SK-N-SH (cell line): ENCODE measurements around the gene AGAP2. TPM values are rescaled to one million over a fixed set of nuclear protein-coding genes. Genes with fewer than 3 reads are reported as not detected.
A peak's percentile ranks its signal among the peaks of the same experiment; 100 is the strongest.

Source experiments
- CTCF ChIA-PET: fragments of 300-600, 350-600 bp; formaldehyde crosslinking; extraction: SDS; loops from one replicate; lab custom pipeline; 2021; lab: Yijun Ruan, JAX
- POLR2A ChIA-PET: fragments of 350-600 bp; sonication (Branson Sonifier 250); formaldehyde crosslinking; extraction: SDS; loops from one replicate; lab custom pipeline; 2020; ENCODE audit warnings: antibody characterized with exemption, inconsistent platforms; lab: Yijun Ruan, JAX
- DNase-seq: peaks from one replicate; pipeline ENCODE4 v3.0.0; 2012
- H2AFZ ChIP-seq: fragments of 200-600 bp; sonication (generic); 2 replicates; pipeline ENCODE4 v1.8.1; 2016; ENCODE audit warnings: antibody characterized with exemption, mild to moderate bottlenecking, low read depth
- H3F3A ChIP-seq: fragments of 200-600 bp; sonication (generic); replicated peaks from 2 replicates; pipeline ENCODE3; 2016; ENCODE audit warnings: antibody characterized with exemption, mild to moderate bottlenecking; ENCODE audit not compliant: insufficient read depth
- H3K27ac ChIP-seq, 2 experiments: fragments of 200-500 bp in 1 of 2; fragments of 200-600 bp in 1 of 2; sonication (Bioruptor generic) in 1 of 2; sonication (generic), shearing (Covaris generic) in 1 of 2; 2 replicates each; pipeline versions ENCODE4 v1.5.1 to v1.6.1; 2014 to 2016; ENCODE audit warnings: low read depth in 2 of 2, inconsistent platforms in 1 of 2, low read length in 1 of 2, mild to moderate bottlenecking in 1 of 2, mixed read lengths in 1 of 2
- H3K27me3 ChIP-seq: fragments of 200-600 bp; sonication (generic), shearing (Covaris generic); 2 replicates; pipeline ENCODE4 v1.6.1; 2016; ENCODE audit warnings: mixed run types; ENCODE audit not compliant: insufficient read depth
- H3K36me3 ChIP-seq, 2 experiments: fragments of 200-500 bp in 1 of 2; fragments of 200-600 bp in 1 of 2; sonication (Bioruptor generic) in 1 of 2; sonication (generic) in 1 of 2; replicated peaks in 1 of 2; 2 replicates each; pipeline versions ENCODE3 to v1.5.1; 2014 to 2016; ENCODE audit warnings: low read length in 1 of 2, mild to moderate bottlenecking in 1 of 2; ENCODE audit not compliant: insufficient read depth in 2 of 2, control insufficient read depth in 1 of 2
- H3K4me1 ChIP-seq, 2 experiments: fragments of 200-500 bp in 1 of 2; fragments of 200-600 bp in 1 of 2; sonication (Bioruptor generic) in 1 of 2; sonication (generic), shearing (Covaris generic) in 1 of 2; 2 replicates each; pipeline versions ENCODE4 v1.5.1 to v1.6.1; 2014 to 2016; ENCODE audit warnings: low read depth in 1 of 2, low read length in 1 of 2, mixed run types in 1 of 2; ENCODE audit not compliant: insufficient read depth in 2 of 2, control insufficient read depth in 1 of 2
- H3K4me2 ChIP-seq: fragments of 200-600 bp; sonication (generic), shearing (Covaris generic); 2 replicates; pipeline ENCODE4 v1.6.1; 2017; ENCODE audit warnings: mixed run types
- H3K4me3 ChIP-seq, 2 experiments: fragments of 200-500 bp in 1 of 2; fragments of 200-600 bp in 1 of 2; sonication (Bioruptor generic) in 1 of 2; sonication (generic), shearing (Covaris generic) in 1 of 2; 2 replicates each; pipeline versions ENCODE4 v1.5.1 to v1.8.1; 2014 to 2016; ENCODE audit warnings: low read depth in 2 of 2, inconsistent platforms in 1 of 2, low read length in 1 of 2, mild to moderate bottlenecking in 1 of 2, mixed read lengths in 1 of 2, moderate library complexity in 1 of 2
- H3K79me2 ChIP-seq: fragments of 200-600 bp; sonication (generic); 2 replicates; pipeline ENCODE4 v1.8.1; 2017; ENCODE audit warnings: mild to moderate bottlenecking; ENCODE audit not compliant: insufficient read depth
- H3K9ac ChIP-seq: fragments of 200-600 bp; sonication (generic); 2 replicates; pipeline ENCODE4 v1.6.1; 2017; ENCODE audit warnings: mixed run types
- H3K9me2 ChIP-seq: fragments of 200-600 bp; sonication (generic); 2 replicates; pipeline ENCODE4 v1.6.1; 2017; ENCODE audit warnings: mixed run types
- H3K9me3 ChIP-seq: fragments of 200-600 bp; sonication (generic); 2 replicates; pipeline ENCODE4 v1.6.1; 2017; ENCODE audit warnings: mixed run types, mild to moderate bottlenecking, moderate library complexity
- H4K20me1 ChIP-seq: fragments of 200-600 bp; sonication (generic); 2 replicates; pipeline ENCODE4 v1.6.1; 2017; ENCODE audit warnings: mild to moderate bottlenecking, mixed run types; ENCODE audit not compliant: insufficient read depth
- CHD2 ChIP-seq: fragments of 150-350 bp; IDR thresholded peaks from 2 replicates; pipeline ENCODE4 v1.6.1; 2018; ENCODE audit warnings: low read length; ENCODE audit not compliant: partially characterized antibody
- CTCF ChIP-seq: fragments of 200-600 bp; sonication (generic); IDR thresholded peaks from 2 replicates; pipeline ENCODE4 v1.6.1; 2017; ENCODE audit warnings: antibody characterized with exemption, mild to moderate bottlenecking, moderate library complexity
- FOSL2 ChIP-seq: IDR thresholded peaks from 2 replicates; pipeline ENCODE4 v1.4.0; 2012; ENCODE audit warnings: low read depth, mild to moderate bottlenecking, moderate library complexity, borderline replicate concordance
- FOXJ3 ChIP-seq: sonication (generic); formaldehyde crosslinking; IDR thresholded peaks from 2 replicates; pipeline ENCODE4 v1.5.1; 2020; ENCODE audit warnings: mild to moderate bottlenecking, missing genetic modification reagents
- GABPA ChIP-seq: IDR thresholded peaks from 2 replicates; pipeline ENCODE4 v1.4.0; 2012; ENCODE audit warnings: low read depth, mild to moderate bottlenecking
- GATA2 ChIP-seq: sonication (generic); formaldehyde crosslinking; IDR thresholded peaks from 2 replicates; pipeline ENCODE4 v1.5.0; 2020; ENCODE audit warnings: mild to moderate bottlenecking, missing genetic modification reagents
- IRF3 ChIP-seq: fragments of 150-350 bp; IDR thresholded peaks from 2 replicates; pipeline ENCODE4 v1.6.1; 2016; ENCODE audit warnings: mild to moderate bottlenecking, low read depth, low read length
- JUND ChIP-seq: IDR thresholded peaks from 2 replicates; pipeline ENCODE4 v1.4.0; 2012
- MAX ChIP-seq: IDR thresholded peaks from 2 replicates; pipeline ENCODE4 v1.4.0; 2012; ENCODE audit warnings: low read depth
- MEF2A ChIP-seq: IDR thresholded peaks from 2 replicates; pipeline ENCODE4 v1.4.0; 2012; ENCODE audit warnings: low read depth, borderline replicate concordance
- MXI1 ChIP-seq: IDR thresholded peaks from 2 replicates; pipeline ENCODE4 v1.6.1; 2012; ENCODE audit warnings: mild to moderate bottlenecking, low read depth, low read length, improper control_type of control experiment
- NFIC ChIP-seq: IDR thresholded peaks from 2 replicates; pipeline ENCODE4 v1.4.0; 2012; ENCODE audit warnings: borderline replicate concordance
- NRF1 ChIP-seq: IDR thresholded peaks from 2 replicates; pipeline ENCODE4 v1.6.1; 2012; ENCODE audit warnings: low read depth, mild to moderate bottlenecking, low read length
- RAD21 ChIP-seq: IDR thresholded peaks from 2 replicates; pipeline ENCODE4 v1.6.1; 2012; ENCODE audit warnings: mild to moderate bottlenecking, low read length
- RFX5 ChIP-seq: IDR thresholded peaks from 2 replicates; pipeline ENCODE4 v1.6.1; 2012; ENCODE audit warnings: mild to moderate bottlenecking, improper control_type of control experiment, low read length
- SIN3A ChIP-seq: IDR thresholded peaks from 2 replicates; pipeline ENCODE4 v1.6.1; 2012; ENCODE audit warnings: low read depth, mild to moderate bottlenecking, low read length, moderate library complexity, borderline replicate concordance
- SMC3 ChIP-seq: IDR thresholded peaks from 2 replicates; pipeline ENCODE4 v1.6.1; 2012; ENCODE audit warnings: low read depth, low read length, improper control_type of control experiment
- TCF12 ChIP-seq: IDR thresholded peaks from 2 replicates; pipeline ENCODE4 v1.4.0; 2012
- TEAD4 ChIP-seq: IDR thresholded peaks from 2 replicates; pipeline ENCODE4 v1.4.0; 2012; ENCODE audit warnings: mild to moderate bottlenecking, borderline replicate concordance; ENCODE audit not compliant: insufficient read depth
- USF2 ChIP-seq: fragments of 150-350 bp; IDR thresholded peaks from 2 replicates; pipeline ENCODE4 v1.6.1; 2017; ENCODE audit warnings: antibody characterized with exemption, low read length, low read depth, borderline replicate concordance
- YY1 ChIP-seq: IDR thresholded peaks from 2 replicates; pipeline ENCODE4 v1.4.0; 2012; ENCODE audit warnings: low read depth, mild to moderate bottlenecking
- WGBS: methylation state at CpG from one replicate; pipeline ENCODE4 v1.1.6; 2017; ENCODE audit warnings: low lambda C conversion rate; 5-methylcytosine and 5-hydroxymethylcytosine counted together
- polyA plus RNA-seq, 3 experiments: library from polyadenylated mRNA; depleted of rRNA; stranded (reverse); fragments of >200 nt; gene quantifications; 2 replicates each; pipeline ENCODE4 v1.2.3, GENCODE V29; 2012

Gene AGAP2
- polyA plus RNA-seq, 1 of the 3 experiments (the other 2 are of a cell fraction) = 5.2 TPM

- H3K36me3 ChIP-seq = peaks cover 12 to 24% of the 10 kb centered on the region in 2 experiments
- TF ChIP-seq YY1 (no peak), RFX5 (no peak), FOSL2 (no peak), MEF2A (no peak), GABPA (no peak), FOXJ3 (CRISPR knock-in tag) (no peak), TEAD4 (no peak), MAX (no peak), NFIC (no peak), TCF12 (no peak), JUND (no peak), CTCF (no peak), GATA2 (CRISPR knock-in tag) (no peak), RAD21 (no peak), IRF3 (no peak)
- CTCF ChIA-PET = interaction anchor here (1.4 kb wide), 1 partner anchor 10 kb away, joined by 5 read pairs; no protein-coding TSS in a partner anchor
- POLR2A ChIA-PET = no interaction called here
- WGBS = no CpG with 5 or more reads among the region's 34 CpGs
- peaks cover 8 to 37% of the 10 kb centered on the region in 2 experiments for H3K4me1 ChIP-seq
- H3K9ac ChIP-seq = no peak overlapping the region
- peak overlapping the region; percentile 97; the same call in 1 of the 2 replicates for H3K4me2 ChIP-seq
- H3K27ac ChIP-seq = peak overlapping the region in 1 of 2 experiments; percentile 50; a peak in 1 of 4 replicates
- peaks cover 20% of the 10 kb centered on the region for H3K79me2 ChIP-seq
- H3K27me3 ChIP-seq = no peaks in the 10 kb centered on the region
- peaks cover 23% of the 10 kb centered on the region for H3F3A ChIP-seq
- H4K20me1 ChIP-seq = peaks cover 7% of the 10 kb centered on the region
- DNase-seq = no peak
- H3K4me3 ChIP-seq = peak overlapping the region; percentile 73 to 79; a peak in 3 of 4 replicates
- no peak overlapping the region for H2AFZ ChIP-seq
- no peaks in the 10 kb centered on the region for H3K9me3 ChIP-seq
- no peaks in the 10 kb centered on the region for H3K9me2 ChIP-seq
Measured at GRCh38 chr12:57755194-57755453, 16.6 kb upstream of the AGAP2 start.

- H3K27me3 ChIP-seq = no peaks in the 10 kb centered on the region
- peak within 1 kb of the TSS in 1 of 2 experiments; percentile 62; a peak in 2 of 4 replicates for H3K27ac ChIP-seq
- H2AFZ ChIP-seq = peak within 1 kb of the TSS; percentile 38; the same call in 1 of the 2 replicates
- H3F3A ChIP-seq = peaks cover 21% of the 10 kb centered on the region
- H4K20me1 ChIP-seq = peaks cover 2% of the 10 kb centered on the region
- peak; percentile 87 for DNase-seq
- 5% methylated on average over 20 of the region's 41 CpGs for WGBS
- H3K9me2 ChIP-seq = no peaks in the 10 kb centered on the region
- H3K9ac ChIP-seq = peak within 1 kb of the TSS; percentile 44; the same call in 1 of the 2 replicates
- H3K4me3 ChIP-seq = peak within 1 kb of the TSS; percentile 73 to 79
- CTCF ChIA-PET = interaction anchor here (1.4 kb wide), 1 partner anchor 10 kb away, joined by 5 read pairs; no protein-coding TSS in a partner anchor
- H3K79me2 ChIP-seq = peaks cover 25% of the 10 kb centered on the region
- H3K9me3 ChIP-seq = no peaks in the 10 kb centered on the region
- POLR2A ChIA-PET = interaction anchor here (1.1 kb wide), 1 partner anchor 18 kb away, joined by 4 read pairs; the partner anchor contains the start of gene EEF1AKMT3
- H3K4me1 ChIP-seq = peaks cover 8 to 37% of the 10 kb centered on the region in 2 experiments
- peaks cover 17 to 23% of the 10 kb centered on the region in 2 experiments for H3K36me3 ChIP-seq
- peak within 1 kb of the TSS; percentile 97 for H3K4me2 ChIP-seq
- peak; percentile 58; the same call in 1 of the 2 replicates for TF ChIP-seq YY1
- TF ChIP-seq SMC3 = no peak
- 0 out of 2 replicates have a peak, but pooled peaks have one; percentile 33 for TF ChIP-seq MXI1
- TF ChIP-seq SIN3A = no peak
- no peak for TF ChIP-seq FOSL2
- peak; percentile 63 for TF ChIP-seq NRF1
- no peak for TF ChIP-seq CHD2
- TF ChIP-seq FOXJ3 (CRISPR knock-in tag) = no peak
- no peak for TF ChIP-seq MEF2A
- no peak for TF ChIP-seq USF2
Measured at GRCh38 chr12:57754411-57755193, 16.1 kb upstream of the AGAP2 start, which contains the start of gene MARCHF9. TSS of gene MARCHF9 (plus strand) at chr12:57755103. CDS start at chr12:57755529, 426 bp downstream.
